PC-3 (cell line): Measurements from ENCODE around the gene HMGXB4. TPM values are rescaled to one million over a fixed set of nuclear protein-coding genes. Genes with fewer than 3 reads are reported as not detected.

Source experiments
- ATAC-seq: fragments of 200-7000 bp; cut with Tn5 transposase; 2 replicates; pipeline ENCODE4 v1.9.1; 2020; ENCODE audit warnings: mild to moderate bottlenecking, moderate library complexity
- BruUV-seq: library from RNA; stranded (reverse); fragments of 400-500 nt; replicated peaks from 2 replicates; lab custom pipeline; 2021; lab: Mats Ljungman, UMichigan
- CTCF ChIA-PET: fragments of 300-600 bp; sonication (Branson Sonifier 250); formaldehyde crosslinking; loops from one replicate; lab custom pipeline; 2022; ENCODE audit warnings: antibody characterized with exemption; lab: Charles Lee
- POLR2A ChIA-PET: fragments of 300-600 bp; sonication (Branson Sonifier 250); formaldehyde crosslinking; loops from one replicate; lab custom pipeline; 2022; ENCODE audit warnings: antibody characterized with exemption; ENCODE audit not compliant: unreplicated experiment; lab: Charles Lee
- DNase-seq: peaks from one replicate; pipeline ENCODE4 v3.0.0-alpha.2; 2015
- H2AFZ ChIP-seq: fragments of 300-600 bp; sonication (generic); 2 replicates; pipeline ENCODE4 v1.6.0; 2016; ENCODE audit warnings: antibody characterized with exemption, low read length
- H3F3A ChIP-seq: fragments of 300-600 bp; sonication (generic); one replicate; pipeline ENCODE4 v1.6.0; 2017; ENCODE audit warnings: antibody characterized with exemption, low read length, control low read depth, mild to moderate bottlenecking; ENCODE audit not compliant: unreplicated experiment
- H3K27ac ChIP-seq: fragments of 300-600 bp; sonication (generic); 2 replicates; pipeline ENCODE4 v1.5.1; 2016; ENCODE audit warnings: mild to moderate bottlenecking, low read length
- H3K27me3 ChIP-seq: fragments of 300-600 bp; sonication (generic); 2 replicates; pipeline ENCODE4 v1.6.1; 2016; ENCODE audit warnings: low read length, mixed read lengths
- H3K36me3 ChIP-seq: fragments of 300-600 bp; sonication (generic); 2 replicates; pipeline ENCODE4 v1.6.1; 2016; ENCODE audit warnings: low read depth, mixed run types, low read length, mixed read lengths
- H3K4me1 ChIP-seq: fragments of 300-600 bp; sonication (generic); 2 replicates; pipeline ENCODE4 v1.5.1; 2016; ENCODE audit warnings: low read length; ENCODE audit not compliant: insufficient read depth
- H3K4me2 ChIP-seq: fragments of 300-600 bp; sonication (generic); 2 replicates; pipeline ENCODE4 v1.6.0; 2016; ENCODE audit warnings: low read length
- H3K4me3 ChIP-seq: fragments of 300-600 bp; sonication (generic); 2 replicates; pipeline ENCODE4 v1.5.1; 2016; ENCODE audit warnings: mild to moderate bottlenecking, low read length, mixed read lengths
- H3K79me2 ChIP-seq: fragments of 300-600 bp; sonication (generic); 2 replicates; pipeline ENCODE4 v1.6.1; 2017; ENCODE audit warnings: low read length, mixed read lengths
- H3K9ac ChIP-seq: fragments of 300-600 bp; sonication (generic); 2 replicates; pipeline ENCODE4 v1.6.0; 2016; ENCODE audit warnings: mild to moderate bottlenecking, low read length
- H3K9me2 ChIP-seq: fragments of 300-600 bp; sonication (generic); replicated peaks from 2 replicates; pipeline ENCODE4 v1.6.1; 2016; ENCODE audit warnings: mixed run types, low read length, mixed read lengths
- H3K9me3 ChIP-seq: fragments of 300-600 bp; sonication (generic); 2 replicates; pipeline ENCODE4 v1.6.1; 2016; ENCODE audit warnings: low read length, mixed read lengths
- H4K20me1 ChIP-seq: fragments of 300-600 bp; sonication (generic); 2 replicates; pipeline ENCODE4 v1.6.1; 2016; ENCODE audit warnings: low read length, mixed read lengths
- CTCF ChIP-seq: fragments of 300-600 bp; sonication (generic); conservative IDR thresholded peaks from 2 replicates; pipeline ENCODE4 v1.5.1; 2017; ENCODE audit warnings: antibody characterized with exemption, low read depth, mild to moderate bottlenecking, low read length
- EZH2 ChIP-seq: fragments of 300-600 bp; sonication (generic); IDR thresholded peaks from one replicate; pipeline ENCODE4 v1.6.1; 2017; ENCODE audit warnings: antibody characterized with exemption, mild to moderate bottlenecking, low read length; ENCODE audit not compliant: unreplicated experiment
- EZH2phosphoT487 ChIP-seq: fragments of 300-600 bp; sonication (generic); IDR thresholded peaks from 2 replicates; pipeline ENCODE4 v1.6.1; 2018; ENCODE audit warnings: mild to moderate bottlenecking, antibody characterized with exemption, low read length, borderline replicate concordance
- intact Hi-C: fragments of 100-400 bp; cut with micrococcal nuclease; formaldehyde crosslinking; loops from 2 replicates; pipeline ENCODE4 v1.9.0; 2023
- total RNA-seq: library from RNA; depleted of rRNA; stranded (reverse); fragments of >200 nt; gene quantifications from 2 replicates; pipeline ENCODE4 v1.2.3, GENCODE V29; 2014

The HMGXB4 gene
- total RNA-seq, 1 experiment from 2014 or later = 12.9 TPM

- no peak overlapping the region for H3K9ac ChIP-seq
- peaks cover 23% of the 10 kb centered on the region for H3K4me1 ChIP-seq
- peaks cover 9% of the 10 kb centered on the region; the same call in 1 of the 2 replicates for H3K79me2 ChIP-seq
- no peak overlapping the region for H3K4me3 ChIP-seq
- CTCF ChIA-PET = no interaction called here
- POLR2A ChIA-PET = no interaction called here
- H3K4me2 ChIP-seq = no peak overlapping the region
- no peaks in the 10 kb centered on the region for H3K9me3 ChIP-seq
- TF ChIP-seq EZH2 (no peak), CTCF (no peak), EZH2phosphoT487 (no peak)
- no peaks in the 10 kb centered on the region for H3K9me2 ChIP-seq
- H4K20me1 ChIP-seq = no peaks in the 10 kb centered on the region
- BruUV-seq = no TSS peak
- no peaks in the 10 kb centered on the region for H3K36me3 ChIP-seq
- H3K27ac ChIP-seq = no peak overlapping the region
- H3F3A ChIP-seq = no peaks in the 10 kb centered on the region
- intact Hi-C loops = no loop called here
- DNase-seq = no peak
- no peak for ATAC-seq
- no peak overlapping the region for H2AFZ ChIP-seq
- H3K27me3 ChIP-seq = no peaks in the 10 kb centered on the region
Measured at GRCh38 chr22:35308480-35309021, 51.3 kb downstream of the HMGXB4 start.

- DNase-seq (peak; percentile 37), ATAC-seq (no peak)
- Histone ChIP-seq H3K9me2 (no peaks in the 10 kb centered on the region), H2AFZ (no peak overlapping the region), H3K4me3 (no peak overlapping the region), H3K4me1 (peaks cover 30% of the 10 kb centered on the region), H3K4me2 (no peak overlapping the region), H3K9me3 (no peaks in the 10 kb centered on the region), H3K9ac (no peak overlapping the region), H3K27me3 (no peaks in the 10 kb centered on the region), H3F3A (no peaks in the 10 kb centered on the region), H3K36me3 (no peaks in the 10 kb centered on the region), H4K20me1 (no peaks in the 10 kb centered on the region), H3K27ac (no peak overlapping the region), H3K79me2 (peaks cover 9% of the 10 kb centered on the region; the same call in 1 of the 2 replicates)
- ChIA-PET POLR2A (no interaction called here), CTCF (no interaction called here)
- BruUV-seq = no TSS peak
- no peak for TF ChIP-seq CTCF
- no peak for TF ChIP-seq EZH2
- no peak for TF ChIP-seq EZH2phosphoT487
- intact Hi-C loops = no loop called here
Measured at GRCh38 chr22:35310556-35311550, 53.6 kb downstream of the HMGXB4 start.
